HT-29 (cell line): ENCODE data around the gene TGFBR3. TPM values are rescaled to one million over a fixed set of nuclear protein-coding genes. Genes with fewer than 3 reads are reported as not detected.
A peak's percentile ranks its signal among the peaks of the same experiment; 100 is the strongest.
"Not testable (repeated sequence)": the region's sequence is repeated elsewhere in the genome, so short reads cannot be mapped to it uniquely, and the experiment has no call there.

Source experiments
- DNase-seq: peaks from one replicate; pipeline ENCODE4 v3.0.0-alpha.2; 2015; ENCODE audit warnings: low spot score
- total RNA-seq: library from RNA; depleted of rRNA; stranded (reverse); fragments of >200 nt; shearing (Covaris generic); gene quantifications from 2 replicates; pipeline ENCODE4 v1.2.3, GENCODE V29; 2014

The TGFBR3 gene
- total RNA-seq, 1 experiment from 2014 or later = 4.3 TPM

DNA sequence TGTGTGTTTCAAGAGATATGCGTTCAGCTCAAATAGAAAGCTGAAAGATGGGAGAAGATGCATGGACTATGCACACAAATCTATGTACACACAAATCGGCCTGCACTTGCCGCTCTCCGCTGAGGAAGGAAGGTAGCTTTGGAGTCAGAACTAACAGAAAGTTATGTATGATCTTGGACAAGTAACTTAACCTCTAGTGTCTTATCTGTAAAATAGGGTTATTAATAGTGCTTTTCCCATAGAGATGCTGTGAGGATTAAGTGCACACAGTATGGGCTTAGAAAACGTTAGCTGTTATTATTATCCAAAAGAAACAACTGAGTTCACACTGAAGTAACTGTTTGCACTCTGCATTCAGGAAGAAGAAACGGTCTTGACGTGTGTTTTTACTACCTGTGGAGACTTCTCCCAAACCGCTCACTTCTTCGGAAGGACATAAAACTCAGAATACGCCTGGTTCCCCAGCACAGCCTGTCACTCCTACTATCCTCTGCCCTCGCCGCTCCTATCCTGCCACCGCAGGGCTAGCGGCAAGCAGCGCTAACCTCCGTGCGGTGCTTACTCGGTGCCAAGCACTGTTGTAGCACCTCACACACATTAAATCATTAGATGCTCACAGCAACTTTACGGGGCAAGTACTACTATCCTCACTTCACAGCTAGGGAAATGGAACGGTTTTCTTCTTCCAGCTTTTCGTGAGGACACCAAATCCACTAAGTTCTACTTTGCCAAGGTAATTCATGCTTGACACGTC, 1.3 kb downstream of the TGFBR3 start:
- peak; percentile 46 for DNase-seq

DNA sequence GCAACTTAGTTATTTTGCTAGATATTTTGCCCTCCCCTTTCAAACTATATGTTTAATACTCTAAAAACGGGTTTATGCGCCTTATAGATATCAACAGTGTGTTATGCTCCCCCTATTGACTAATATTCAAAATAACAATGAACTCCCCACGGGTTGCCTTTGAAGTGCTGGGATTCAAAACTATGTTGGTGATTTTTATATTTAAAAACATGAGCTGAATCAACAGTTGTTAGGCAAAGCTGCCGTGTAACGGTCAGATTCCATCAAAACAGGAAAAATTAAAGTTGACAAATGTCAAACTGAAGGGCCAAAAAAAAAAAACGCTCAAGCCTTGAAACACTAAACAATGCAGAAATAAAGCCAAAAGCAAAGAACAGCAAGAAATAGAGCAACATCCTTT, 2.5 kb downstream of the TGFBR3 start:
- peak; percentile 52 for DNase-seq

DNA sequence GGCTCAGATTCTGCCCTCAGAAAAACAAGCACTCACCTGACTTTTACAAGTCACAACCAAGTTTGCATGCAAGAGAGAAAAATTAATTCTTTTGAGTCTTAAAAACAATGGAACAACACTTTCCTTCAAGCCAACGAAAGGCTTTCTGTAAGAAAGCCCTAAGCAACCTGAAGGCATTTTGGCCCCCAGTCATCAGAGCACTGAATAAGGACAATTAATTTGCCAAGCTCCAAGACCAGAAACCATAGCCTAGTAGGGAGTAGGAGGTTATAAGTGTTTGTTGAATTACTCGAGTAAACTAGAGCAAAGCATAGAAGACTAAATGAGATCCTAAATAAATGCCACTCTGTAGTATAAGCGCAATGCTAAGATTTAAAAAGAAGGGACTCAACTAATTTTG, 4.7 kb downstream of the TGFBR3 start:
- no peak for DNase-seq

- no peak for DNase-seq
Observed at GRCh38 chr1:91879733-91880132, 6.2 kb downstream of the TGFBR3 start.

GRCh38 chr1:91877574-91878208, 8.3 kb downstream of the TGFBR3 start:
- no peak for DNase-seq

GRCh38 chr1:91876781-91877573, 9.0 kb downstream of the TGFBR3 start:
- DNase-seq = no peak

DNA sequence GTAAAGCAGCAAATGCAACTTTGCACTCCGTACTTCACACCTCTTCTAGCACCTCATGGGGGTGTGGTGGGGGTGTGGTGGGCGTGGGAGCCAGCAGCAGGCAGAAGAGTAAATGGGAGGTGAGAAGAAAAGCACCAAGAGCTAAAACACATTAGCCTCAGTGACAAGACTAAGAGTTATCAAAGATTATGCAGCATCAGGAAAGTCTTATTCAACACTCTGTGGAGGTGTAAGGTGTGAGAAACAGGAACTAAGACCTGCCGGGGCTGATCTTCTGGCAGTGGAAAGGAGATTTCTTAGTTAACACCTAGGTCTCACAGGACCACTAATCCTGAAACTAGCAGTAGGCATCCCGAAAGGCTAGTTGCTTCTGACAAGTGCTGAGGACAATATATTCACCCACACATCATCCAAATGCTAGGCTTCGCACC, 9.9 kb downstream of the TGFBR3 start:
- DNase-seq = no peak

- no peak for DNase-seq
Observed at GRCh38 chr1:91874167-91874566, 11.8 kb downstream of the TGFBR3 start.

DNA sequence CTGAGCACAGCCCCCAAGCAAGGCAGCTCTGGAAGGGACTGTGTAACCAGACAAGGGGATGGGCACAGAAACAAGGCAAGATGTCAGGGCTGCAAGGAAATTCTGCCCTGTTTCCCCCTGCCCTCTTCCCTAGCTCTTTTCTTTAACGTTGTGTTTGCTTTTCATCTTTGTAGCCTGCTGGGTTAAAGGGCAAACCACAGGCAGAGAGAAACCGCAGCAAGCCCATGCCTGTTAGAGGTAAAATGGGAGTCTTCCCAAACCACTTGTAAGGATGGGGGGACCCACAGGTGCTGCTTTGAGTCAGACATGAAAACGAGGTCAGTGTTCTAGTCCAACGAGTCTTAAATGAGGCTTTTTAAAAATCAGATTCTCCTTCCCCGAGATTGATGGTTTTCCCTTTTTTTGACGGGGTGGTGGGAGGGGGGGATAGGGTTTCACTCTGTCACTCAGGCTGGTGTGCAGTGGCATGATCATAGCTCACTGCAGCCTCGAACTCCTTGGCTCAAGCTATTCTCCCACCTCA, 13.3 kb downstream of the TGFBR3 start:
- DNase-seq = peak; percentile 60

- DNase-seq = peak; percentile 59
Observed at GRCh38 chr1:91872000-91872399, 14.0 kb downstream of the TGFBR3 start.

DNA sequence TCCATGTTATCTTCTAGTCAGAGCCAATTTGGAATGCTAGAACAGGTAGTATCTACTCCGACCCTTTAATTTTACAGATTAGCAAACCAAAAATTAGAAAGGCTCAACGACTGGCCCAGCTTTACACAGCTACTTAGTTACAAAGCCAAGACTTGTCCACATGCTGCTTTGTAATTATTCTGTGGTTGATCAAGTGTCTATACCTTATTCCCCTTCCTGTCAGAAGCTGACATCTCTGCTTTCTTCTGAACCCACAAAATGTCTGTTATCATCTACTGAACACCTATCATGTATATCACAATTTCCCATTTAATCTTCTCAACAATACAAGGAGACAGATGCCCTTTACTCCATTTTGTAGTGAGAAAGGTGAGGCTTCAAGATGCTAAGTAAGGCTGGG, 15.6 kb downstream of the TGFBR3 start:
- DNase-seq = no peak

DNA sequence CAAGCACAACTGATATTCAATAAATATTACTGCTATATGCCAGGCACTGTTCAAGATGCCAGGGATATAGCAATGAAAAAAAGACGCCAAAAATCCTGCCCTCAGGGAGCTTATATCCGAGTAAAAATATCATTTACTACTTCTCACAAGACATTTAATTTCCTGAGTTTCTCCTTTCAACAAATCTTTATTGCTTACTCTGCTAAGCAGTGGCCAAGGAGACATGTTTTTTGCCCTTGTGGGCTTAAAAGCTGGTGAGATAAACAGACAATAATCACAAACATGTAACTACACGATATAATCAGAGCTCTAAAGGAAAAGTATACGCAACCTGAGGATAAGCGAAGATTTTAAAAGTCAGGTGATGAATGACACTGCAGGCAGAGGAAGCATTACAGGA, 19.5 kb downstream of the TGFBR3 start:
- no peak for DNase-seq

- DNase-seq = no peak
Observed at GRCh38 chr1:91864017-91864700, 21.8 kb downstream of the TGFBR3 start.

GRCh38 chr1:91863498-91863897, 22.5 kb downstream of the TGFBR3 start:
- no peak for DNase-seq

GRCh38 chr1:91862120-91862519, 23.8 kb downstream of the TGFBR3 start:
- no peak for DNase-seq

- DNase-seq = no peak
Observed at GRCh38 chr1:91857557-91858239, 28.3 kb downstream of the TGFBR3 start.

DNA sequence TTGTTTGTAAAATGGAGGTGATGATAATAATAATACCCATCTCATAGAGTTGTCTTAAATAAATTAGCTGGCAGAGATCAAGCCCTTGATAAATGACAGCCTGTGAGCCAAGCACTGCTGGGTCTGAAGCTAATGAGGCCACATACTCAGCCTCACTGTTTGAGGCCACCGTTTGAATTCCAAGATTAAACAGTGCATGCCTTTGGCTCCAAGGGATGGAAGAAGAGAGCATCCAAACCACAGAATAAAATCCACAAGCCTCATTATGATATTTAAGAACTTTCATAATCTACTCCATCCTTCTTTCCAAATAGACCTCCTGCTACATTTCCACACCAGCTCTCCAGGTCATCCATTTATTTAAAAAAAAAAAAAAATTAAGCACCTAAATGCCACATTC, 29.0 kb downstream of the TGFBR3 start:
- DNase-seq = no peak

DNA sequence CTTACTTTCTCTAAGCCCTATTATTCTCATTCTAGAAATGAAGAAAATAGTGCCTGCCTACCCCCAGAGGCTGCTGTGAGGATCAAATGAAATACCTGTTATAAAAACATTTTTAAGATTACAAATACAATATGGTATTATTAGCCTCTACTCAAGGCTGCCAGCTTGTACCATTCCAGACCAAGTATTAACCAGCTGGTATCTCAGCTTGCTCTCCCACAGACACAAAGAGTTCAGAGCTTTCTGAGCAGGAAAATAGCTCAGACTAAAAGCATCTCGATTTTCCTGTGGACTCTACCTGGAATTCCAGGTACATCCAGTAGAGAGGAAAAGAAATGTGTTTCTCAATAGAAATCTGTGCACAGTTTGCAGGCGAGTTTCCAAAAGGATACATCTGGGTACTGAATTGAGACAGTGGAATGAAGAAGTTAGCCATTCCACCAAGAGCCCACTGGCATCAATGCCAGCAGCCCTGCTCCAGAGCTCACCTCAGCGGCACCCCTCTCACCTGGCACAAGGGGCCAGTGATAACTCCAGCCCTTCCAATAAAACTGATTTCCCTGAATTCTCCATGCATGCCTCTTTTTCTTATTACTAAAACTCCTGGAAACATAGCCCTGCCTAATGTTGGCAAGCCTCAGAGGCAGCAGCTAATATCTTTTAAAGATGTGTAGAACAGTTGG, 31.0 kb downstream of the TGFBR3 start:
- no peak for DNase-seq

GRCh38 chr1:91853397-91853796, 32.6 kb downstream of the TGFBR3 start:
- DNase-seq = no peak

GRCh38 chr1:91852011-91852410, 33.9 kb downstream of the TGFBR3 start:
- DNase-seq = not testable (repeated sequence)
